NCI-H1105 (cell line): ENCODE measurements around the gene ENTPD6.
"Not testable (repeated sequence)": the region's sequence is repeated elsewhere in the genome, so short reads cannot be mapped to it uniquely, and the experiment has no call there.

Source experiments
- DNase-seq: peaks from one replicate; lab custom pipeline; 2025; lab: John Stamatoyannopoulos, UW

Gene ENTPD6

DNA sequence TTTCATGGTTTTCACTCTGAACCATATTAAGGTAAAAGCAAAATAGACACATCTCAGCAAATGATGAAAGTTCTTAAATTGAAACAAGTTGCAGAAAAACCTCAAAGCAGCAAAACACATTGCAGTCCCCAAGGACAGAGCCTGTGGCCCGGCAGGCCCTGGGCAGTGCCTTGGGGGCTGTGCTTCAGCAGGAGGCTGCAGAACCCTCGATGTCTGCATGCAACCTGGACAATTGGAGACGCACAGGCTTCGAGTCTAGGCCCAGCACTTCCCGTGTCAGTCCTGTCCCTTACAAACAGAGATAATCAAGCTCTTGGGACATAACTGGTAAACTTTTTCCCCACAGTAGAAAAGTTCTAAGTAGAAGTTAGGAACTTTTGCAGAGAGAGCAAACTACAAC lies 61.6 kb downstream of the ENTPD6 start:
- no peak for DNase-seq

DNA sequence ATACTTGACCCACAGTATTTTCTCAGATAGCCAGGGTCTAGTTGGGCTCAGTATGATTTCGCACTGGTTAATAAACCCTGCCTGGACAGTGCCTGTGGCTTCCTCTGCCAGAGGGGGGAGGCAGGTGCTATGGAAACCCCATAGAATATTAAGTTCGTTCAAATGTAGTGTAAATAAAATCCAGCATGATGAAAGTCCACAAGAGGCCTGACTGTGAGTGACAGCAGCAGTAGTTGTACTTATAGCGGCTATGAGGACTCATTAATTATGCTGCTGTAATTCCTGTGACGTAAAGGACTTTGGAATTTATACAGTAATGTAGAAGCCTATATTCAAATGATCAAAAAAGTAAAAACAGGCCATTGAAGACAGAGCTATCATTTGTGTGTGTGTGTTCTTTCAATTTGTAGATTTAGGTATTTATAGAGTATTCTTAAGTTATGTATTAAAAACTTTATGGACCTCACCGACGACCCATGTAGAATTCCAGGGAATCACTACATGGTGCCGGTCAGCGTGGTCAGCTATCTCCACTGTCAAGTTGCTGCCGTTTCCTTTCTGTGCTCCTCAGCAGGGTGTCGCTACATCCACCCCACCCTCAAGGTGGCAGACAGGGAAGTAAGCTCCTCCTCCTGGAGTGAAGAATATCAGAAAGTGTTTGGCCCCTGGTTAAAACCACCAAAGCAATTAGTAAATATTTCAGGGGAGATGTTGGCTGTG lies 62.4 kb downstream of the ENTPD6 start:
- no peak for DNase-seq

DNA sequence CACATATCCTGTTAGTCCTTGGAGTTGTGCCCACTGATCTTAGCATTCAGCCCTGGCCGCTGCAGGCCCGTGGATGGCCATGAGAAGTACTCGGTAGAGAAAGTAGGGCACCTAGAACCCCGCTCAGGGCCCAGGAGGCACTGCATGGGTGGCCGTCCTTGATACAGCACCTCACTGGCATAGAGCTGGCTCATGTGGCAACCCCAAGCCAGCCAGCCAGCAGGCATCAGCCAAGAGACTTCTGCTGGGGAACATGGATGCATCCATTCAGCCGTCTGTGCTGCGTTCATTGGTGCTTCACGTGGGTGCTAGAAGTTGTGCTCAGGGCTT lies 62.9 kb downstream of the ENTPD6 start:
- DNase-seq, result no peak

DNA sequence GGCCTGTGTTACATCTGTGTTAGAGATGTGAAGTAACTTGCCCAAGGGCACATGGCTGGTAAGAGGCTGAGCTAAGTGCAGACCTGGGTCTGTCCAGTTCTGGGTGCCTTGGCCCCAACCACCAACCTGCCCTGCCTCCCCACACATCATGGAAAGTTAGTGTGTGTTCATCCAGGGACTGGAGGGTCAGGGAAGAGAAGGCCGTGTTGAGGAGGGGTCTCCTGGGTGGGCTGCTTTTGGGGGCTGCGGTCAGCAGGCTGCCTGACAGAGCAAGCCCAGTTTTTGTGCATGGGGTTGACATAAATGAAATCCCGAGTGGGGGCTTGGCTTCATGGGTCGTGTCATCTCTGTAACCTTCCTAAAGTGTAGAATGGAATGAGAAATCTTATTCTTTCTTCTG lies 63.3 kb downstream of the ENTPD6 start:
- no peak for DNase-seq

DNA sequence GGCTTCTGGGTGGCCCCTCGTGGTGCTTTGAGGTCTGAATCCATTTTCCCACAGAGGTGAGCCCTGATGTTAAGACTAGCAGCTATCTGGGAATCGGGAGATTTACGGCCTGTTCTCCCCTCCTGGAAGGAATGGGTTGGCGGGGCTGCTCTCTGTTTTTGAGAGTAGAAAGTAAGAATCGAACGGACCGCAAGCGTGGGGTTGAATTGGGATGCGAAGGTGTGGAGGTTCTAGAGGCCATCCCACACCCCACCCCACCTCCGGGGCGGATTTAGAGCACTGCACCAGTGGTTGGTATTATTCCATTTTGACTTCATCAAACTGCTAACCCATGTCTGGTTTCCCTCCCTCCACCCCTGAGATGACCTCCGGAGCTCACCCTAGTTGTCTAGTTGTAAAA lies 63.8 kb downstream of the ENTPD6 start:
- DNase-seq, result no peak

DNA sequence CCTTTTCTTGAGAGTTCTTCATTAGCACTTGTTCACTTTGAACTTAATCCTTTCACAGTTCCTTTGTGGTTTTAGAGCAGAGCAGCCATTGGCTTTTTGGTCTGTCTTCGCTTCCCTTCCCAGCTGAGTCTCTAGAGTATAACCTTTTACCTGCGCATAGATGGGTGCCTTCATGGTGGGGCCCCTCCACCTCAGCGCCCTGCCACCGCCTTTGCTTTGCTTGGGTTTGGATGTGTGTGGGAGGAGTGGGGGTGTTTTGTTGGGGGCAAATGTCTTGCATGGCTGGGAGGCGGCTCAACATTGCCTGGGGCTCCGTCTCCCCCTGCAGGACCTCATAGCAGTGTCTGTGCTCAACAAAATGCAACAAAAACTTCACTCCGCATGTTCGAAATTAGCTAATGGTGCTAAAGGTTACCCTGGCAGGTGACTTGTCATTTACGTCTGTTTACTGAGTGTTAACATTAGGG lies 64.3 kb downstream of the ENTPD6 start:
- DNase-seq, result no peak

DNA sequence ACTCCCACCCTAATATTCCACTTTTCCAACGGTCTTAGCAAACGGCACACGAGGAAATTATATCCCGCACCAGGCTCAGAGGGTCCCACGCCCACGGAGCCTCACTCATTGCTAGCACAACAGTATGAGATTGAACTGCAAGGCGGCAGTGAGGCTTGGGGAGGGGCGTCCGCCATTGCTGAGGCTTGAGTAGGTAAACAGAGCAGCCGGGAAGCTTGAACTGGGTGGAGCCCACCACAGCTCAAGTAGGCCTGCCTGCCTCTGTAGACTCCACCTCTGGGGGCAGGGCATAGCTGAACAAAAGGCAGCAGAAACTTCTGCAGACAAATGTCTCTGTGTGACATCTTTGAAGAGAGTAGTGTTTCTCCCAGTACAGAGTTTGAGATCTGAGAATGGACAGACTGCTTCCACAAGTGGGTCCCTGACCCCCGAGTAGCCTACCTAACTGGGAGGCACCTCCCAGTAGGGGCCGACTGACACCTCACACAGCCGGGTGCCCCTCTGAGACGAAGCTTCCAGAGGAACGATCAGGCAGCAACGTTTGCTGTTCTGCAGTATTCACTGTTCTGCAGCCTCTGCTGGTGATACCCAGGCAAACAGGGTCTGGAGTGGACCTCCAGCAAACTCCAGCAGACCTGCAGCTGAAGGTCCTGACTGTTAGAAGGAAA lies 65.4 kb downstream of the ENTPD6 start:
- DNase-seq, result not testable (repeated sequence)

DNA sequence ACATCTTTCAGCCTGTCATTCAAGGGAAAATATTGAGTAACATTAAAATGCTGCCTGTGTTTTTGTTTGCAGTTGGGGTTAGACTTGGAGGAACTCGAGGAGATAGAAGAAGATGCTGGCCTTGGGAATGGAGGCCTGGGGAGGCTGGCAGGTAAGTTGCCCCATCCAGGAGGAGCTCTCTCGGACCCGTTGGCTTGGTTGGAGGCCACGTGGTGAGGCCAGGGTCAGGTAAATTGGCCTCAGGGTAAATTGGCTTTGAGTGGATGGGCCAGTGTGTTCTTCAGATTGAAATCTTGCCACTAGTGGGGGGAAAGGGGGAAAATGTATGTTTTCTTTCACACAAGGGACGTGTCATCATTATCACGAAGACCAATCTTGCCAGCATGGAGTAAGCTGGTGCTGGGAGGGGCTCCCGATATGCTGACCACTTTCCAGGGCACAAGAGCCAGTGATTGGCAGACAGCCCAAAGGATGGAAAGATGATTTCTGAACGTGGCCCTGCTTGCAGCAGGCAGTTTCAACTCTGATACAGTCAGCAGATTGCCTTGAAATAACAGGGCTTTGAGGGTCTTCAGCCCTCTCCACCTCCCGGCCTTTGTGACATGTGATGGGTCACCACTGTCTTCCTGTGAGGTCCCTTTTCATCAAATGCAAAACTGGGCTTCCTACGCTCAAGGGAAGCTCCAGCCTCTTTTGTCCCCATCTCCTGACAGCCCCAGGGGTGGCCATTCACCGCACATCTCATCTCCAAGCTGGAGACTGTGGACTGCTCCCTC lies 73.7 kb downstream of the ENTPD6 start:
- DNase-seq, result no peak

DNA sequence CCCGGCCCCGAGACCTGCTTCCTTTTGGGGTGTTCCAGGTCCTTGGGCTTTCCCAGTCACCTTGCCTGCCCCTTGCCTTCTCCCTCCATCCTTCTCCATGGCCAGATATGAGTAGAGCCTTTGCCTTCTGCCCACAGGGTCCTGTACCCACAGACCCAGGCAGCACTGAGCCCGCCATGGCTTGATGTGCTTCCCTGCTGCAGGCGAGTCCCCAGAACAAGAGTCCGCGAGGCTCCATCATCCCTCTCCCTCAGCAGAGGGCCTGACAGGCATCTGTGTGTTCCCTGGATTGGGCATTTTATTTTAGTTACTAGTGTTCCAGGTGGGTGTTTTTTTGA lies 74.3 kb downstream of the ENTPD6 start:
- DNase-seq, result no peak

DNA sequence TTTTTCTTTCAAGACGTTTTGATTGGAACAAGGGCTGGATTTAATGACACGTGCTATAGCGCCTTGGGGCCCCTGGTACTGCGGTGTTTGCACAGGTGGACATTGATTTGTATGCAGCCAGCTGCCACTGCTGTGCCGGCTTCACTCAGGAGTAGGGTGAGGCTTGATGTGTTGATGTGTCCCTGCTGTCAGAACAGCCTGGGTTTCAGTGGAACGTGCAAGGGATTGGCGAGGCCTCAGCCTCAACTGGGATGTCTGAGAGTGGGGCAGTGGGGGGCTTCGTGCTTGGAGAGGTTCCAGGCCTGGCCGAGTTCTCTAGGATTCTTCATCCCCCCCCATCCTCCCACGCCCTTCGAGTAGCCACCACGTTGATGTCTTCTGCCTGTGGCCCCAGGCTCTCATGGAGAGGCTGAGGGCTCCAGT lies 75.3 kb downstream of the ENTPD6 start:
- DNase-seq, result no peak

DNA sequence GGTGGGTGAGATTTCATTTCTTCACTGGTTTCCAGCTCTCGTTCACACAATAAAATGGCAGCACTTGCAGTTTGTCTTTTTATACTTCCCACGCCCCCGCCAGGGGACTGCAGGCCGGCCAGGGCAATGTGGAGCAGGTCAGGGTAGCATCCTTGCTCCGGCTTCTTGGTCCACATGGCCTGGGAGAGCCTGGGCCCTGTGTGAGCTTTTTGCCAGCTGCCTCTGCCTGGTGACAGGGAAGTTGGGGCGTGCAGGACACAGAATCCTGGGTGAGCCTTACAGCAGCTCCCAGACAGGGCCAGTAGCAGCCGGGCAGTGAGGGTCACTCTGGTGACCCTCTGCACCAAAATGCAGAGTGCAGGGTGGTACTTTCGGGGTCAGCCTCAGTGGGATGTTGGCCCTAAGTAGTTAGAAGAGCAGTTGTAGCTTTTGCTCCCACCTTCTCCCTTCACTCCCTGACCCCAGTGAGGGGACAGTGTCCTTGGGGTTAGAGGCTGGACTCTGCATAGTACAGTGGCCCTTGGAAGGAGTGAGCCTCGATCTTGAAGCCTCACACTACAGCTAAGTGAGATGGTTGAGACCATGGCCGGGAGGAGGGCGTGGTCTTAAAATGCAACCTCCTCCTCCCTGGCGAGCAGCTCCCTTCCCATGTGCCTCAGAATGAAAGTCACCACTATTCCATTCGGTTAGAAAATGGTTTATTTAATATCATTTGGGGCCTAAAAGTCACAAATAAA lies 76.1 kb downstream of the ENTPD6 start:
- no peak for DNase-seq

DNA sequence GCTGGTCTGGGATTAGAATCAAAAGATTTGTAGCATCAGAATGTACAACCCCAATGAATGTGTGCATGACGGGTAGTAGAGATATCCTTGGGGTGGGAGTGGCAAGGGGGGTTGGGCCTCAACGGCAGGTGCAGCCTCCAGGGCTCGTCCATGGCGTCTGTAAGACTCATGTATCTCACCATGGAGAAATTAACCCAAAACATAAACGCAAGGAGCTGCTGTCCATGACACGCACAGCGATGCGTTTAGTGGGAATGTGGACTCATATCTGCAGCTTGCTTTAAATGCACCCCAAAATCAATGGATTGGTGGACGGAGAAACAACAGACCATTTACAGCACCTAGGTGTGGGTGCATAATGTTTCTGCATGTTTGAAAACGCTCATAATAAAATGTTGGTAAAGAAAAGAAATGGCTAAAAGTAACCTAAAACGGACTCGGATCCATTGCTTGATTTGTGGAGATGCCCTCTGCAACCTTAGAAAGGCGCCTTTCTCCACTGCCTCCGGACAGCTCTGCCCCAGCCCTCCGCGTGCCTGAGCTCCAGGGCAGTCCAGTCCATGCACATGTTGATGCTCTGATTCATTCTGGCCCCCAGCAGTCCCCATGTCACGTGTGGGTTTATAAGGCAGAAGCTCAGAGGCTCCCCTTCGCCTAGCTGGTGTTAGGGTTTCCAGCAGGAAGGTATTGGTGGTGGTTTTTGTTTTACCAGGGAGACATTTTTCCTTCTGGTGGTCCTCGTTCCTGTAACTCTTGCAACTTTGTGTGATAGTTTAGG lies 76.9 kb downstream of the ENTPD6 start:
- no peak for DNase-seq

DNA sequence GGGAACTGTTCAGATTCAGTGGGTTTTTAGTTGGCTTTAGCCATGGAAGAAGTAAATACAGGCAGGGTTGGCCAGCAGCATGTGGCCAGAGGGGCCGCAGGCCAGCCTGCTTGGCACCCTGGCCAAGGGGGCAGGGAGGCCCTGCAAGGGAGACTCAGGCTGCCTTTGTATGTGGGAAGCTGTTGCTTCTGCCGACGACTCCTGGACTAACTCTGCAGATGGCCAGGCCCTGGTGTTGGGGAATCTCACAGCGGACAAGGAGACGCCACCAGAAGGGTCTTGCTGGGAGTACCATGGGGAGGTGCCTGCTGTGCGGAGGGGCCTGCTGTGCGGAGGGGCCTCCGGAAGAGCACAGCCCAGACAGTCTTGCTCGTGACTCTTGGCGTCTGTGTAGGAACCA lies 77.5 kb downstream of the ENTPD6 start:
- no peak for DNase-seq

DNA sequence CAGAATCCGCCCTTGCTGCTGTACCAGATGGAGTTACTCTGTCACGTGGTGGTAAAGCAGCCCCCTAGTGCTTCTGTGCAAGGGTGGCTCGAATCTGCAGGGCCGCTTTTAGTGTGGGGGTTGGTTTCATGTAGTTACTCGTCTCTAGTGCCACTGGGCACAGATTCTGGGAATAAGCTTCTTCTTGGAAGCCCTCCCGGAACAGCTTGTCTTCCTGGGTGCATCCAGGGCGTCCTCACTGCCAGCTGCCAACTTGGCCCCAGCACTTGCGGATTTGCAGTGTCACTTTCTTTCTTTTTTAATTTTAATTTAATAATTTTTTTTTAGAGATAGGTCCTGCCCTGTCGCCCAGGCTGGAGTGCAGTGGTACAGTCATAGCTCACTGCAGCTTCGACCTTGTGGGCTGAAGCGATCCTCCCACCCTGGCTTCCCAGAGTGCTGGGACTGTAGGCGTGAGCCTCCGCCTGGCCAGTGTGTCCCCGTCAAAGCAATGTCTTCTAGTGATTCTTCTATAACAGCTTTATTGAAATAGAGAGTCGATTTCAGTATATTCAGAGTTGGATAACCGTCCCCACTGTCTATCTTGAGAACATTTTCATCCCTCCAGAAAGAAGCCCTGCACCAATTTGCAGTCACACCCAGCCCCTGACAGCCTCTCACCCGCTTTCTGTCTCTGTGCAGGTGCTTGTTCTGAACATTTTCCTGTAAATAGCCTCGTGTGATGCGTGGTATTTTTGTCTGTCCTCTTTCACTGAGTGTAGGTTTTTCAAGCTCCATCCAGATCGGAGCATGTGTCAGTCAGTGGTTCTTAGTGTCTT lies 78.2 kb downstream of the ENTPD6 start:
- no peak for DNase-seq

DNA sequence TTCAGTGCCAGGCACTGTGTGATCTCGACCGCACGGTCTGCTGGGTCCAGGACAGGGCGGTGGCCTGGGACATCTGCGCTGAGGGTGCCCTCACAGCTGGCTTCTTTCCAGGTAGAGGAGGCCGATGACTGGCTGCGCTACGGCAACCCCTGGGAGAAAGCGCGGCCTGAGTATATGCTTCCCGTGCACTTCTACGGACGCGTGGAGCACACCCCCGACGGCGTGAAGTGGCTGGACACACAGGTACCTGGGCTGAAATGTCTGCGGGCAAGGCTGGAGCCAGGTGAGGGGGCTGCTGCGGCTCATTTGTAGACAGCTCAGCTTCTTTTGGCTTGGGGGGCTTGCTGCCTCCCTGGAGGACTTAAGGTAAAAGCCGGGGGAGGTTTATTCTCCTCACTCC lies 79.0 kb downstream of the ENTPD6 start:
- DNase-seq, result no peak

DNA sequence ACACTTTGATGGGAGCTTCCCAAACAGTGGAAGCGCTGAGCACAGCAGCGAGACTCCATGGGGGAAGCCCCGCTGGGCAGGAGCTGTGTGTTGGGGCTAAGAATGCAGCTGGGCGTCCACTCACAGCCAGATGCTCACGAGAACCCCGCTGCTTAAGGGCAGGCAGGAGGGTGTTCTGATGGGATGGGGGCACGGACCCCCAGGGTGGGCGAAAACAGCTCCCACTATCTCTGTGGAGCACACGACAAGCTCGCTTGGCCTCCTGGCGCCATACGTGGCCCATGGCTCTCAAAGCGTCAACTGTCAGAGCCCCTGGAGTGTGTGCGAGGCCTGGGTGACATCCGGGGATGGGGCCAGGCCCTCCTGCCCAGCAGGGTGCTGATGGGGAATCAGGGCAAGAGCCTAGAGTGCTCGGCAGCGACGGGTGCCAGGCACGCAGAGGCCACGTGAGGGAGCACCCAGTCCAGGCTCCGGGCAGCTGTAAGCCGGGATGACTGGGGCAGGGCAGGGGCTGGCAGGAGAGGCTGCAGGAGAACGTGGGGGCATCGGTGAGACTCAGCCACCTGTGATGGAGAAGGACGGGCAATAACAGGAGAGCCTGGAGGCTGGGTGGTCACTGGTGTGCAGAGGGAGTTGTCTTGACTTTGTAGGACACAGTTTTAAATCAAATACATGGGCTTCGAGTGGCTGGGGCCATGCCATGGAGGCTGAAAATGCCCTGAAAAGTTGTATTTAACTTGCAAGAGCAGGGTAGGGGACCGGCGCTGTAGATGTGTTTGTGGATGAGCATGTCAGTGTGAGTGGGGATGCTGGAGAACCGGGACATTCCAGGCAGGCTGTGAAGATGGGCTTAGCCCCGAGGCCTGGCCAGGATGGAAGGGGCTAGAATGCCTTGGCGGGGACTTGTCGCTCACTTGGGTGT lies 79.6 kb downstream of the ENTPD6 start:
- DNase-seq, result no peak

DNA sequence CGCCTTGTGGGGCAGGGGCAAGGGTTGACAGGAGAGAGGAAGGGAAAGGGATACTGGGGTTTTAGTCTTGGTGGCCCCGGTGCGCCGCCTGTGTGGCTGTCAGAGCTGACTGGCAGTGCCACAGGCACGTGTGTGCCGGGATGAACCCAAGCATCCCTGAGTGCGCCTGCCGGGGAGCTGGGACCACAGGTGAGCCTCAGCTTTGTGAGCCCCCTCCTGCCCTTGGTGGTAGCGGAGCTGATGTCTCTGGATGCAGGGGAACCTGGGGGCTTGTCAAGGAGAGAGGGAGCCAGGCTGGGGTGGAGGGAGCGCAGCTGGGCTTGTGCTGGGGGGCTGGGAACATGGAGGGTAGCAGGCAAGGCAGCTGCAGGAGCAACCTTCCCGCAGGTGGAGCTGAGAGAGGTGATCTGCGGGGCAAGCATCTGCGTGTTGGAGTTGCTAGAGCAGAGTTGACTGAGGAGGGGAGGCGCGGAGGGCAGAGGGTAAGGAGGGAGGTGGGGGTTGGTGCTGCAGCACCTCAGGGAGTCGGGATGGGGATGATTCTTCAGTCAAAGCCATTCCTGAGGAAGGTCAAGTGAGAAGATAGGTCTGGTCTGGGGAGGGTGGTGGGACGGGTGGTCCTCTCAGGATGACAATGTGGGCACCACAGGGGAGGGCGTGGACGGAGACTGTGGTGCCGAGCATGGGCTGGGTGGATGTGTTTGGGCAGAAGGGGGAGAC lies 80.5 kb downstream of the ENTPD6 start:
- no peak for DNase-seq
